RKO (cell line): Measurements from ENCODE around the gene MDFIC.

Experiments
- DNase-seq: peaks from one replicate; pipeline ENCODE4 v3.0.0-alpha.2; 2016; ENCODE audit warnings: low spot score

The MDFIC gene

GRCh38 chr7:115040057-115040456 lies 118.2 kb downstream of the MDFIC start:
- no peak for DNase-seq

DNA sequence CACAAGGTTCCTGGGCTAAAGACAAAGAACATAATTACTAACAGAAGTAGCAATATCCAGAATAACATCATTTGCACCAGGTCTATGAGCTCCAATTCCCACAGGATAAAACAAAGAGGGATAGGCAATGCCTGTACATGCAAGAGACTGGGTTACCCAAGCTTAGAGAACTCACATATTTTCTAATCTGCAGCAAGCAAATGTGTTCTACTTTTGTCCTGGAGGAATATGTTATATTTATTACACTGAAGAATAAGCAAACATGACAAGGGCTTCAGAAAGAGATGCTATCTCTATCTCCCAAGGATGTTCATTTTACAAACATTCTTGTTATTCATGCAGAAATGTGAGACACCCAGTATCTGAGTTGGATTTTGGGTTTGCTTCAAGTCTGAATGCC lies 118.6 kb downstream of the MDFIC start:
- DNase-seq: no peak

- DNase-seq: no peak
Observed at GRCh38 chr7:115042596-115042995, 120.7 kb downstream of the MDFIC start.

- DNase-seq: no peak
Observed at GRCh38 chr7:115043605-115044004, 121.7 kb downstream of the MDFIC start.

DNA sequence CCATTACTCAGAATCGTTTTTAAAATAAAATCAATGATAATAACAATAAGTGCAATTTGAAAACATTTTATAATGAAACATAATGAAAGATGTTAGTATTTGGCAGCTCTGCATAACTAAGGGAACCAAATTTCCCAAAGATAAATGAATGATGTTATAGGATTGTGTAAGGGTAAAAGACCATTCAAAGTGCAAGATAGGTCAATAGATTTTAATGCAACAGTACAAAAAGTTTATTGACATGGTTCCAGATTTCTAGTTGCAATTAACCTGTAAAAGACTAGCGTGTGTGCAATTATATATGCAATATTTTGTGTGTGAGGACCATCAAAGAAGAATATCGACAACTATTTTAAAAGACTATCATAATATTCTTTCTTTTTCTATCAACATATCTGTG lies 122.3 kb downstream of the MDFIC start:
- no peak for DNase-seq

- no peak for DNase-seq
Observed at GRCh38 chr7:115047958-115048720, 126.2 kb downstream of the MDFIC start.

- no peak for DNase-seq
Observed at GRCh38 chr7:115052706-115053105, 130.8 kb downstream of the MDFIC start.

DNA sequence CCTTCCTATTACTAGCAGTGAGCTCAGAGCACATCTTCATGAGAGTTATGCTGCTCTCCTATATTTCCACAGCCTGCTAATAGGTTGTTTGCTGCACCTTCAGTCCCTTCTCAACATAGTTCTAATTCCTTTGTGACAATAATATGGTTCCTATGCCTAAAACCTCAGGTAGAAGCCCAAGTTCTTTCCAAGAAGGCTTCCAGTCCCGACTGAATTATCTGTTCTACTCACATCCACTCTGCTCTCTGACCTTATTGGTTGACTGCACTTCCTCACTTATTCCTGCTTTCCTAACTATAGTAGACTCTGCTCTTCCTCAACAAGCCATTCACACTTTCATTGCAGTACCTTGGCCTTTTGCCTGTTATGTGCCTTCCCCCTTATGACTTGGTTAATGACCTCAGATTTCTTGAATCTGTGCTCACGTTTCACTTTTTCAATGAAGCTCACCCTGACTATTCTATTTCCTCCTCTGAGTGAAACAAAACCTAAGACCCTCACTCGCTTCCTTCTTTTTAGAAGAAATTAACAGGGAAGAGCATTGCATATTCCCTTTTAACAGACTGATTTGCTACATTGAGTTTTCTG lies 132.7 kb downstream of the MDFIC start:
- DNase-seq: no peak

DNA sequence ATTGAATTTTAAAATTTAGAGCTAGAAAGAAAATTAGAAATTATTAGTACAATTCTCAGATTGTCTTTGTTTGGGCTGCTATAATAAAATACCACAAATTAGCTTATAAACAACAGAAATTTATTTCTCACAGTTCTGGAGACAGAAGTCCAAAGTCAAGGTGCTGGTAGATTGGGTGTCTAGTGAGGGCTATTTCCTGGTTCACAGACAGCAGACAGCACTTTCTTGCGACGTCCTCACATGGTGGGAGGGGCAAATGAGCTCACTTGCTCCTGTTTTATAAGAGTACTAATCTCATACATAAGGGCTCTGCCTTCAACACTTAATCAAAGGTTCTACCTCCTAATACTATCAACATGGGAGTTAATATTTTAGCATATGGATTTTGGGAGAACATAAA lies 134.1 kb downstream of the MDFIC start:
- no peak for DNase-seq

DNA sequence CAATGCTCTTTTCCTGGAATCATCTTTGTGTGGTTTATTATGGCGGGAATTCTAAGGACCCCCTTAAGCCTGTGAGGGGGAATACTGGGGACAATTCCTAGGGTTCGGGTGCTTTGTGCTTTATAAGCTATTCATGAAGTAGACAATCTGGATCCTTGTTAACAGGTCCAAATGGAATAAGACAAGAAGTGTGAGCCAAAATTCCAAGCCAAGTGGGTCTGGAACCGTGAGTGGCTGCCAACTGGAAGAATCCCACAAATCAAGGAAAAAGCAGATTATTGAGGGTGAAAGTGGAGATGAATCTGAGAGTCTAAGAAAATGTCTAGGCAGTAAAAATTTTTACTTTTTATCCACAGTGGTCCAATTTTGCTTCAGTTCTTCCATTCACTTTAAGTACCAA lies 136.8 kb downstream of the MDFIC start:
- no peak for DNase-seq

GRCh38 chr7:115059321-115059720 lies 137.4 kb downstream of the MDFIC start:
- no peak for DNase-seq

GRCh38 chr7:115060095-115060870 lies 138.4 kb downstream of the MDFIC start:
- DNase-seq: no peak

DNA sequence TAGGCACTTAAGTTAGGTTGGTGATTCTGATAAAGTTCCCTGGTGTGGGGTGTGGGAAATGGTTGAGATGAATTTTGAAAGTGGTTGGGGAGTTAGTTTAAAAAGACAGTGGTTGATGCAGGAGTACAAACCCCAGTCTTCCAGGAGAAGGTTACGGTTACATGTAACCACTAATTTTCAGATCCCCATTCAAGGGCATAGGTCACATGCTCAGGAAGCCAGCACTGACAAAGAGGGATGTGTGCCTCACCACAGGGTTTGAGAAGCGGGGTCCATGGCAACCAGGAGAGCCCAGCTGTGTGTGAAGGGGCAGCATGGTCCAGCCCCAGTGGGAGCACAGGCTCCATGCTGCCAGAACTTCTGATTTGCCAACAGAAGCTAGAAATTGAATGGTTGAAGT lies 144.2 kb downstream of the MDFIC start:
- no peak for DNase-seq

- no peak for DNase-seq
Observed at GRCh38 chr7:115066634-115067033, 144.7 kb downstream of the MDFIC start.

DNA sequence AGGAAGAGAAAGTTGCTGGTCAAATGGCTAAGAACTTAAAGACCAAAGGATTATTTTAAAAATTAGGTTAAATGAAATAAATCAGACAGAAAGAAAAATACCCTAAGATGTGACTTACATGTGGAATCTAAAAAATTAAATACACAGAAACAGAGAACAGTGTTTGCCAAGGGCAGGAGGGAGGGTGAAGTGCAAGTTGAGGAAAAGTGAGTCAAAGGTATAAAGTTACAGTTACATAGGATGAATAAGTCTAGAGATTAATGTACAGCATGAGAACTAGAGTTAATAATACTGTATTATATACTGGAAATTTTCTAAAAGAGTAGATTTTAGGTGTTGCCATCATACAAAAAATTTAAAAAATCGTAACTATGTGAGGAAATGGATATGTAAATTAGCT lies 146.3 kb downstream of the MDFIC start:
- DNase-seq: no peak
